ENCODE measurements around the gene DHRSX. TPM values are rescaled to one million over a fixed set of nuclear protein-coding genes. Genes with fewer than 3 reads are reported as not detected.

The DHRSX gene
- total RNA-seq, 4 donors from 2014 or later, result 8.2 to 35.7 (median 16.1) TPM

- TF ChIP-seq CTCF (IDR thresholded peaks at IDR 0.05), result no peak
- TF ChIP-seq POLR2A (IDR thresholded peaks at IDR 0.05), result no peak
- no peak for TF ChIP-seq EP300 (IDR thresholded peaks at IDR 0.05)
- TF ChIP-seq POLR2AphosphoS5 (IDR thresholded peaks at IDR 0.05), result no peak
- Histone ChIP-seq H3K36me3 (no peaks in the 10 kb centered on the region), H3K4me1 (no peaks in the 10 kb centered on the region), H3K9me3 (no peaks in the 10 kb centered on the region), H3K27me3 (no peaks in the 10 kb centered on the region), H3K4me3 (no peak overlapping the region), H3K27ac (no peak overlapping the region)
- 77% methylated on average over 6 of the region's 6 CpGs for WGBS
- DNase-seq (ENCODE audit: low spot score in 2 of 2), result no peak
Observed at GRCh38 chrX:2517055-2517454, 16.3 kb upstream of the DHRSX start.

- no peak overlapping the region for H3K4me3 ChIP-seq
- H3K4me1 ChIP-seq, result no peaks in the 10 kb centered on the region
- 73% methylated on average over 5 of the region's 5 CpGs for WGBS
- H3K27me3 ChIP-seq, result no peaks in the 10 kb centered on the region
- DNase-seq (ENCODE audit: low spot score in 2 of 2), result no peak
- no peak overlapping the region for H3K27ac ChIP-seq
- no peaks in the 10 kb centered on the region for H3K36me3 ChIP-seq
- no peaks in the 10 kb centered on the region for H3K9me3 ChIP-seq
- TF ChIP-seq POLR2AphosphoS5 (IDR thresholded peaks at IDR 0.05) (no peak), EP300 (IDR thresholded peaks at IDR 0.05) (no peak), CTCF (IDR thresholded peaks at IDR 0.05) (no peak), POLR2A (IDR thresholded peaks at IDR 0.05) (no peak)
Observed at GRCh38 chrX:2516623-2517022, 15.8 kb upstream of the DHRSX start.

- H3K36me3 ChIP-seq, result no peaks in the 10 kb centered on the region
Observed at GRCh38 chrX:2514131-2514530, 13.4 kb upstream of the DHRSX start.

GRCh38 chrX:2513121-2513664, 12.4 kb upstream of the DHRSX start:
- Histone ChIP-seq H3K27me3 (no peaks in the 10 kb centered on the region), H3K36me3 (no peaks in the 10 kb centered on the region), H3K27ac (no peak overlapping the region), H3K4me3 (no peak overlapping the region), H3K4me1 (no peaks in the 10 kb centered on the region), H3K9me3 (no peaks in the 10 kb centered on the region)
- no peak for DNase-seq (ENCODE audit: low spot score in 2 of 2)
- no peak for TF ChIP-seq POLR2AphosphoS5 (IDR thresholded peaks at IDR 0.05)
- no peak for TF ChIP-seq CTCF (IDR thresholded peaks at IDR 0.05)
- no peak for TF ChIP-seq EP300 (IDR thresholded peaks at IDR 0.05)
- TF ChIP-seq POLR2A (IDR thresholded peaks at IDR 0.05), result no peak
- 66% methylated on average over 6 of the region's 6 CpGs for WGBS

More at GRCh38 chrX:2514131-2514530, 13.4 kb upstream of the DHRSX start:
- 73% methylated on average over 5 of the region's 5 CpGs for WGBS
- Histone ChIP-seq H3K27me3 (no peaks in the 10 kb centered on the region), H3K4me1 (no peaks in the 10 kb centered on the region), H3K4me3 (no peak overlapping the region), H3K9me3 (no peaks in the 10 kb centered on the region), H3K27ac (no peak overlapping the region)
- no peak for TF ChIP-seq CTCF (IDR thresholded peaks at IDR 0.05)
- no peak for DNase-seq (ENCODE audit: low spot score in 2 of 2)

GRCh38 chrX:2512501-2512900, 11.7 kb upstream of the DHRSX start:
- no peak for DNase-seq (ENCODE audit: low spot score in 2 of 2)
- no peaks in the 10 kb centered on the region for H3K4me1 ChIP-seq
- no peaks in the 10 kb centered on the region for H3K27me3 ChIP-seq
- 93% methylated on average over 8 of the region's 8 CpGs for WGBS
- no peak overlapping the region for H3K4me3 ChIP-seq
- H3K9me3 ChIP-seq, result no peaks in the 10 kb centered on the region
- no peak overlapping the region for H3K27ac ChIP-seq
- TF ChIP-seq POLR2AphosphoS5 (IDR thresholded peaks at IDR 0.05) (no peak), CTCF (IDR thresholded peaks at IDR 0.05) (no peak), EP300 (IDR thresholded peaks at IDR 0.05) (no peak), POLR2A (IDR thresholded peaks at IDR 0.05) (no peak)
- no peaks in the 10 kb centered on the region for H3K36me3 ChIP-seq
